ENCODE measurements around the gene LARGE1. TPM values are rescaled to one million over a fixed set of nuclear protein-coding genes. Genes with fewer than 3 reads are reported as not detected.

LARGE1 gene
- total and polyA plus RNA-seq, 2 of the 4 experiments (the other 2 are of a cell fraction), result 6.2 to 12.4 TPM

GRCh38 chr22:33841281-33842005 lies 78.8 kb downstream of the LARGE1 start:
- peak overlapping the region; percentile 25 for H3K4ac ChIP-seq (ENCODE audit: low read depth, low read length)
- no peaks in the 10 kb centered on the region for H3K9me3 ChIP-seq (ENCODE audit: control insufficient read depth, insufficient read depth, low read length)
- dilution Hi-C loops (cut with HindIII; ENCODE audit: low sequenced_read_pairs, unreplicated experiment), result no loop called here
- peaks cover 14% of the 10 kb centered on the region for H3K9me1 ChIP-seq (ENCODE audit: insufficient read depth, low read length)
- 83% methylated on average over 1 of the region's 4 CpGs; no CpG with 5 or more reads in 1 of the 2 experiments for whole genome bisulfite sequencing, 2 experiments (ENCODE audit: extremely low coverage in 2 of 2, insufficient read length in 1 of 2)
- no peak overlapping the region; the same call in 2 of the 3 replicates for H2BK15ac ChIP-seq (ENCODE audit: low read depth, low read length)
- H3K56ac ChIP-seq (ENCODE audit: extremely low read depth, insufficient read depth, low read length), result no peak overlapping the region
- H2AK9ac ChIP-seq (replicated peaks; ENCODE audit: low read depth, low read length, poor library complexity), result no peak overlapping the region
- ChIA-PET CTCF (interaction anchor here (0.6 kb wide), 1 partner anchor 60 kb away, joined by 3 read pairs; no protein-coding TSS in a partner anchor), POLR2A (ENCODE audit: unreplicated experiment) (no interaction called here)
- no peaks in the 10 kb centered on the region for H3K27me3 ChIP-seq (ENCODE audit: control insufficient read depth, insufficient read depth, low read length)
- DNase-seq (no peak), ATAC-seq (ENCODE audit: low read depth) (no peak)
- no peak overlapping the region for H4K5ac ChIP-seq (ENCODE audit: low read depth, low read length)
- H3K18ac ChIP-seq (ENCODE audit: low read depth, low read length), result no peak overlapping the region
- no peaks in the 10 kb centered on the region for H3K36me3 ChIP-seq (ENCODE audit: control insufficient read depth, insufficient read depth, low read length)
- peak overlapping the region; percentile 50 for H3K14ac ChIP-seq (replicated peaks; ENCODE audit: low read depth, low read length)
- H4K91ac ChIP-seq (ENCODE audit: insufficient read depth, low read depth, low read length), result no peak overlapping the region
- no peak overlapping the region for H2AFZ ChIP-seq (replicated peaks; ENCODE audit: low read length, poor library complexity)
- peak overlapping the region in 1 of 2 experiments; percentile 22; a peak in 1 of 4 replicates for H4K8ac ChIP-seq (ENCODE audit: low read depth in 2 of 2, low read length in 2 of 2)
- no peak overlapping the region for H2BK5ac ChIP-seq (ENCODE audit: low read depth, low read length, poor library complexity, severe bottlenecking)
- H3K4me1 ChIP-seq (ENCODE audit: control insufficient read depth, insufficient read depth, low read length), result peaks cover 11% of the 10 kb centered on the region
- TF ChIP-seq CTCF (conservative IDR thresholded peaks at IDR 0.05; ENCODE audit: low read depth, low read length), result no peak
- no peak for TF ChIP-seq ELK1 (IDR thresholded peaks at IDR 0.05; ENCODE audit: borderline replicate concordance, low read depth, low read length)
- TF ChIP-seq FOS (IDR thresholded peaks at IDR 0.05; ENCODE audit: low read depth, low read length), result no peak
- TF ChIP-seq BHLHE40 (IDR thresholded peaks at IDR 0.05; ENCODE audit: low read depth, low read length), result no peak
- TF ChIP-seq USF2 (IDR thresholded peaks at IDR 0.05; ENCODE audit: low read depth, low read length), result no peak
- no peak for TF ChIP-seq NFE2L2 (IDR thresholded peaks at IDR 0.05; ENCODE audit: low read depth, low read length)
- H3K27ac ChIP-seq (ENCODE audit: insufficient read depth, low read length), result no peak overlapping the region
- H2AK5ac ChIP-seq (ENCODE audit: low read depth, low read length), result peak overlapping the region; percentile 69; the same call in 1 of the 2 replicates
- H3K23ac ChIP-seq (ENCODE audit: low read depth, low read length), result peak overlapping the region; percentile 60; the same call in 1 of the 2 replicates
- H2BK20ac ChIP-seq (ENCODE audit: low read depth, low read length), result 0 out of 2 replicates have a peak overlapping the region, but pooled peaks have one; percentile 27
- in situ Hi-C loops (cut with MboI; ENCODE audit: low sequenced_read_pairs), result no loop called here
- H2BK120ac ChIP-seq (ENCODE audit: low read depth, low read length), result peak overlapping the region; percentile 26; the same call in 1 of the 2 replicates
- H3K9ac ChIP-seq (ENCODE audit: low read depth, low read length), result no peak overlapping the region
- no TSS peak for BruUV-seq (replicated peaks)
- intact Hi-C loops (cut with micrococcal nuclease), result no loop called here
- H3K4me2 ChIP-seq (ENCODE audit: low read depth, low read length), result no peak overlapping the region
- H4K20me1 ChIP-seq (ENCODE audit: insufficient read depth, low read length), result peaks cover 4% of the 10 kb centered on the region; the same call in 1 of the 2 replicates
- no peak overlapping the region for H3K4me3 ChIP-seq (ENCODE audit: insufficient read depth, low read depth, low read length)
- peaks cover 10 to 45% of the 10 kb centered on the region in 2 experiments for H3K79me1 ChIP-seq (ENCODE audit: low read depth in 1 of 2, low read length in 2 of 2)

Data from IMR-90 (cell line).